Activated CD8-positive, alpha-beta memory T cell treated with anti-CD3 and anti-CD28 coated beads, Interleukin-2, amount 50 U/mL, for 24 hours (primary cell): ENCODE results near the gene KCTD16.

Experiments
- DNase-seq: peaks from one replicate; pipeline ENCODE4 v3.0.0-alpha.2; 2020; ENCODE audit errors: extremely low read depth

The KCTD16 gene

DNA sequence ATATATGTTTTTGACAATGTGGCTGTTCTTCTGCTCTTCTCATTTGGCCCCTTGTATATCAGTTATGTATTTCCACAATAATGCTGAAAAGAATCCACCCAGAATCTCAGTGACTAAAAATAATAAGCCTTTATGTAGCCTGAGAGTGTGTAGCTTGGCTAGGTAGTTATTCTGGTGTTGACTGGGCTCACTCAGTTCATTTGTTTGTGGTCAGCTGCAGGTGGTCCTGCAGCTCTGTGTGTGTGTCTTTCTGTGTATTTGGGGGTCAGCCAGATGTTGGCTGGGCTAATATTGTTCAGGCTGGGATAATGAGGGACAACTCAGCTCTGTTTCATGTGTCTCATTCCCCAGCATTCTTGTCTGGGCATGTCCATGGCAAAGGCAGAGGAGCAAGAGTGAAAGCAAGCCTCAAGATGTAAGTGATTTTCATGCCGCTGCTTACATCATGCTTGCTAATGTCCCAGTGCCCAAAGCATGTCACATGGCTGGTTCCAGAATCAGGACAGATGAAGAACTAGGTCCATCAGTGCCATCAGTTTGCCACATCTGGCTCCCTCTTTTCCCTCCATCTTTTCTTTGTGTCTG lies 162.8 kb downstream of the KCTD16 start:
- no peak for DNase-seq

- DNase-seq = no peak
Measured at GRCh38 chr5:144335561-144335960, 164.9 kb downstream of the KCTD16 start.

- no peak for DNase-seq
Measured at GRCh38 chr5:144336191-144336961, 165.7 kb downstream of the KCTD16 start.

- no peak for DNase-seq
Measured at GRCh38 chr5:144352330-144352729, 181.7 kb downstream of the KCTD16 start.

DNA sequence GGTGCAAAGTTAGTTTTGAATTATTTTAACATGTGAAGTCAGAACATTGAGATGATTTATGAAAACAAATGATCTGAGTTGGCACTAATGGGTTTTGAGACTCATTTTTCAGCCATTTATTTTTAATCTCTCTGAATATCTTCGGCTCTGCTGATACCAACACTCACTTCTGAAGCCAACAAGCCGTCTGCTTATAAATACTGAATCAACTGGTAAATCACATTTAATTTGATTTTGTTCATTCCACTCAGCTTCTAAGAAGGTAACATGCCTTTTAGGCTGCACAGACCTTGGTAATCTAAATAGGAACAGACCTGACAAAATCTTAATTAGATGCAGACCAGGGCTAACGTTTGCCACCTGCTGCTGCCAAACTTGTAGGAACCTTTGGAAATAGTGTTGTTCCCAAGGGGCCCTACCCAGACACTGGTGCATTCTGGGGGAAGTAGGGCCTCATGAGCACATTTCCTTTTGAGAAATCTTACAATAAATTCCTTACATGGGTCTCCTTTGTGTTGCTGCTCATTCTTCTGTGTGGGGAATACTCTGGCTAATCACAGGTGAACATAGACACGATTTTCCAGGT lies 182.2 kb downstream of the KCTD16 start:
- no peak for DNase-seq

- DNase-seq = no peak
Measured at GRCh38 chr5:144356489-144356888, 185.8 kb downstream of the KCTD16 start.

DNA sequence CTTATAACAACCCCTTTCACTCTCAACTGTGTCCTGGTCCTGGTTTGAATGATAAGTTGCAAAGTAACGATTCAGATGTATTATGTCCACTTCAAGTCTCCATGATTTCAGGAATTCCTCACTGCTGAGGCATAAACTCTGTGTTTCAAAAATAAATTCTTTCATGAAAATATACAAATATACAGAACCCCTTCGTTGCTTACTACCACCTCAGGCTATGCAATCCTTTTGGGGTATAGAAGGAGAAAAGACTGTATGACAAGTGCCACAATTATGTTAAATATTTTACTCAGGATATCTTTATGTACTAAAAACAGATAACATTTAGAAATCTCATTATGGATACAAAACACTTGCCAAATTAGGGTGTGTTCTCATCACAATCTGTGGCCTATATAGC lies 190.7 kb downstream of the KCTD16 start:
- DNase-seq = no peak

DNA sequence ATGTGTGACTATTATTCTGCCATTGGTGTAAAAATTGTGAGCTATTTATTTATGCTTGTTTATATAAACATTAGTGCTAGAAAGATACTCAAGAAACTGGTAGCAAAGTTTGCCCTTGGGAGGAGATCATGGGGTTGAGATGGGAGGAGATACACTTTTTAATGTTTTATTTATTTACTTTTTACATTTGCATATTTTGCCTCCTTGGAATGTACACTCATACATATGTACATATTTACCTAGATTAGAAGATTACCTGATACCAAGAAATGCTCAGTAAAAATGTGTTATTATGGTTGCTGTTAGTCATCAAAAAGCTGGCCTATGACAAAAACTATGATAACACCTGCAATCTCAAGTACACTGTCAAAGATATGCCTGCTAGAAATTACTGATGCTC lies 195.2 kb downstream of the KCTD16 start:
- DNase-seq = no peak

GRCh38 chr5:144367991-144368390 lies 197.3 kb downstream of the KCTD16 start:
- DNase-seq = no peak

DNA sequence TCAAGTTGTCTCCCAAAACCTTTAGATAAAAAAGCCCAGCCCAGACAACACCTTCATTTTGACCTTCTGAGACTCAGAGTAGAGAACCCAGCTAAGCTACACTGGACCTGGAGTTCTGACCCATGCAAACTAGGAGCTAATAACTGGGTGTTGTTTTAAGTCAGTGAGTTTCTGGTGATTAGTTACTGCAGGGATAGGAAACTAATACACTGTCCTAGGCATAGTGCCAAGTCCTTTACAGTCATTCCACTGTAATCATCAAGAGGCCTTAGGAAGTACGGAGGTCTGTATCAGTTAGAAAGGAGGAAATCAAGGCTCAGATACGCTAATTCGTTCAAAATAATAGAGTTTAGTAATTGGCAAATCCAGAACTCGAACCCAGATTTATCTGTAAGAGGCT lies 197.9 kb downstream of the KCTD16 start:
- no peak for DNase-seq

- no peak for DNase-seq
Measured at GRCh38 chr5:144369006-144369405, 198.3 kb downstream of the KCTD16 start.

GRCh38 chr5:144370273-144370672 lies 199.6 kb downstream of the KCTD16 start:
- DNase-seq = no peak

GRCh38 chr5:144374637-144375036 lies 204.0 kb downstream of the KCTD16 start:
- no peak for DNase-seq

DNA sequence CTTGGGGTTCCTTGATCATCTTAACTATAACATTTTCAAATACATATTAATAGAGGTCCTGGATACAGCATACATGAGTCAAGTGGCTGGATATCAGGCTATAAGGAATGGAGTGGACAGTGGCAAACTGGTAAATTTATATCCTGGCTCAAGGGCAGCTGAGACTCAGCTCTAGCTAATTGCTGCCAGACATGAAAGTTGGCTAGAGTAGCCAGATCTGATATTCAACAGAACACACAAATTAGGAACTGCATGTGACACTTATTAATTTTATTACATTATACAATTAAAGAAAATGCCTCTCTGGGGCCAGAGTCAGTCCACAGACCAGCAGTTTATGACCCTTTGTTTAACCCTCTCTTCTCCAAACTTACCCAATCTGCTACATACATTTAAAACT lies 206.5 kb downstream of the KCTD16 start:
- DNase-seq = no peak

GRCh38 chr5:144378681-144379080 lies 208.0 kb downstream of the KCTD16 start:
- no peak for DNase-seq

- DNase-seq = no peak
Measured at GRCh38 chr5:144385597-144385996, 214.9 kb downstream of the KCTD16 start.

DNA sequence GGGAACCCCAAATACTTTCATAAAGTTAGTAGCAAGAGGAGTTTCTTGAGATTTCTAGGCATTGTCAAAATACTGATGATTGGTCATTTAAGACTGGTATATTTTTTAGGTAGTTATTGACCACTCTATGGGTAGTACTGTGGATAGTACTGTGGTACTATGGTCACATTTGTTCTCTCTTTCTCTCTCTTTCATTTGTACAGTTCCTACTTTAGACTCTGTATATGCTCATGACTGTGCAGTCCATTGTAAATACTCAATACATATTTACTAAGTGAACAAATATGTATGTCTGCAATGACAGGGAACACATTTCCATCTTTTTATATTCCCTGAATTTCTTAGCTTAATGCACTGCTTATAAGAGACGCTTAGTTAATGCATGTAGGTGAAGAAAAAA lies 215.6 kb downstream of the KCTD16 start:
- DNase-seq = no peak

DNA sequence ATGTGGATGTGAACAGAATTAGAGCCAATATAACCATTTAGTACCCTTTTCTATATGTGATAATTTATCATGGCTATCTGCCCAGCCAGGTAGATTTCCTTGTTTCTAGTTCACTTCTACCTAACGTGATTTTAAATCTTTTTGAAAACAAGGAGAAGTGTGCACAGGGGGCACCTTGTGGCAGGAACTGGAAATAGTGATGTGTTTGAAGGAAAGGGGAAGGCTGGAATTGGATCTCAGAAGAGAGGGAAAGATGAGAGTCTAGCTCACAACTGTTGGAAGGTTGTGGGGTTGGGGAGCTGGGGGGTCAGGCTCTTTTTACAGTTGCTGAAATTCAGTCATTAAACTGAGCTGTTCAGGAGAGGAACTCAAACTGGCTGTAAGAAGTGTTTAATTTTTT lies 219.5 kb downstream of the KCTD16 start:
- no peak for DNase-seq

DNA sequence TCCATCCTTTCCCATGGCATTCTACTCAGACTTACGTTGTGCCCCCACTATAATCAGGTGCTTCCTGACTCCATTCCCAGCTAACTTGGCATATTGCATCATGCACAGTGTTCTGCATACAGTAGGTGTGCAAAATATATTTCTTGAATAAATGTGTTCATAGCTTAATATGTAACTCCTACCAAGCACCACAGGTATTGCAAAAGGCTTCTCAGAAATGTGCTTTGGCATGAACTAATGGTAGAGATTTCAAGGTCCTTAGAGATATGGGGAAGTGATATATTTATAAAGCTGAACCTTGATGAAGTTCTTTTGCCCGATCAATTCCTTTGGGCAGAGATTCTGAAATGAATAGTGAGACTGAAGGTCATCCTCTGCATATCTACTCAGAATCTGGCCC lies 220.4 kb downstream of the KCTD16 start:
- no peak for DNase-seq

- DNase-seq = no peak
Measured at GRCh38 chr5:144393641-144394435, 223.2 kb downstream of the KCTD16 start.

DNA sequence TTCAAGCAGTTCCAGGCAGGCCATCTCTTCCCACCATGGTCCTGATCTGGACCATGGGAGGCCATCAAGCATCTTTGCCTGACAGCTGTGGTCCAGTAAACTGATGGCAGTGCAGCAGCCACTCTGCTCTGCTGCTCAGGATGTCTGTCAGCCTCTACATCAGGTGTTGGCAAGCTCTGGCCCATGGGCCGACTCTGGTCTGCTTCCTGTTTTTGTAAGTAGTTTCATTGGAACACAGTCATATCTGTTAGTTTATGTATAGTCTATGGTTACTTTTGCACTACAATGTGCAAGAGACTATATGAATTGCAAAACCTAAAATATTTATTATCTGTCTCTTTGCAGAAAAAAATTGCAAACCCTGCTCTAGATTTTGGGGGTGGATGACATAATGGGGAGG lies 225.0 kb downstream of the KCTD16 start:
- no peak for DNase-seq

- DNase-seq = no peak
Measured at GRCh38 chr5:144403058-144403457, 232.4 kb downstream of the KCTD16 start.
